Transverse colon (tissue), 4 donors: ENCODE measurements around the gene EXTL2. TPM values are rescaled to one million over a fixed set of nuclear protein-coding genes. Genes with fewer than 3 reads are reported as not detected.

Experiments used
- DNase-seq: peaks from one replicate; pipeline ENCODE4 v3.0.0-alpha.2; 2019
- H3K27ac ChIP-seq, 4 donors: fragments of 200-600 bp; sonication (generic); 2 replicates each; pipeline ENCODE4 v1.5.1; 2016 to 2018; ENCODE audit warnings: inconsistent platforms in 4 of 4
- H3K27me3 ChIP-seq: fragments of 200-600 bp; sonication (generic); 2 replicates; pipeline ENCODE4 v1.5.1; 2017; ENCODE audit warnings: inconsistent platforms
- H3K36me3 ChIP-seq, 4 donors: fragments of 200-600 bp; sonication (generic); 2 replicates each; pipeline ENCODE4 v1.5.1; 2017 to 2019; ENCODE audit warnings: inconsistent platforms in 4 of 4
- H3K4me1 ChIP-seq, 4 donors: fragments of 200-600 bp; sonication (generic); 2 replicates each; pipeline ENCODE4 v1.5.1; 2017 to 2020; ENCODE audit warnings: inconsistent platforms in 4 of 4
- H3K4me3 ChIP-seq, 4 donors: fragments of 200-600 bp; sonication (generic); 1 replicate in 1 of 4; 2 replicates in 3 of 4; pipeline versions ENCODE4 v1.5.1 to v1.6.1; 2017 to 2019; ENCODE audit warnings: inconsistent platforms in 4 of 4
- H3K9me3 ChIP-seq, 2 donors: fragments of 200-600 bp; sonication (generic); 2 replicates each; pipeline ENCODE4 v1.5.1; 2017 to 2019; ENCODE audit warnings: inconsistent platforms in 2 of 2
- CTCF ChIP-seq, 5 experiments: fragments of 200-600 bp in 3 of 5; fragments of 450-650 bp in 2 of 5; sonication (generic) in 3 of 5; IDR thresholded peaks; 1 replicate in 2 of 5; 2 replicates in 3 of 5; pipeline ENCODE4 v1.5.1; 2016 to 2017; ENCODE audit warnings: antibody characterized with exemption in 5 of 5, inconsistent platforms in 3 of 5, mild to moderate bottlenecking in 2 of 5, moderate library complexity in 1 of 5
- EP300 ChIP-seq: sonication (generic); formaldehyde crosslinking; IDR thresholded peaks from one replicate; pipeline ENCODE4 v1.6.1; 2017; ENCODE audit warnings: antibody characterized with exemption, low read depth
- POLR2A ChIP-seq: fragments of 450-650 bp; IDR thresholded peaks from one replicate; pipeline ENCODE4 v1.6.1; 2016; ENCODE audit warnings: antibody characterized with exemption, mild to moderate bottlenecking, moderate library complexity
- POLR2AphosphoS5 ChIP-seq, 3 donors: sonication (generic); formaldehyde crosslinking; IDR thresholded peaks; one replicate each; pipeline ENCODE4 v1.6.1; 2016; ENCODE audit warnings: antibody characterized with exemption in 3 of 3
- WGBS, 2 donors: methylation state at CpG; one replicate each; pipeline ENCODE4 v1.1.5; 2018; ENCODE audit warnings: low coverage in 1 of 2; 5-methylcytosine and 5-hydroxymethylcytosine counted together
- in situ Hi-C, 4 donors: fragments of 200-750 bp; cut with MboI; loops; one replicate each; pipeline versions ENCODE4 v1.15.0 to v1.15.1; 2017; ENCODE audit warnings: low sequenced_read_pairs in 3 of 4, low pct_ligation_motif_present in 1 of 4, low pct_unique_long_range_greater_than_20kb in 1 of 4
- intact Hi-C: fragments of 100-400 bp; cut with DNase I; formaldehyde crosslinking; loops from one replicate; pipeline ENCODE4 v1.15.1; 2023; ENCODE audit warnings: low total_unique reads
- total RNA-seq, 4 donors: library from RNA; depleted of rRNA; stranded (reverse); fragments of >200 nt; gene quantifications; one replicate each; pipeline ENCODE4 v1.1.0, GENCODE V29; 2016

The EXTL2 gene
- 10 to 100 TPM in 1 of 4 donors, 1 to 10 TPM in 2, under 1 TPM in 1; 0.37 to 11.1 (median 5.4) TPM for total RNA-seq

DNA sequence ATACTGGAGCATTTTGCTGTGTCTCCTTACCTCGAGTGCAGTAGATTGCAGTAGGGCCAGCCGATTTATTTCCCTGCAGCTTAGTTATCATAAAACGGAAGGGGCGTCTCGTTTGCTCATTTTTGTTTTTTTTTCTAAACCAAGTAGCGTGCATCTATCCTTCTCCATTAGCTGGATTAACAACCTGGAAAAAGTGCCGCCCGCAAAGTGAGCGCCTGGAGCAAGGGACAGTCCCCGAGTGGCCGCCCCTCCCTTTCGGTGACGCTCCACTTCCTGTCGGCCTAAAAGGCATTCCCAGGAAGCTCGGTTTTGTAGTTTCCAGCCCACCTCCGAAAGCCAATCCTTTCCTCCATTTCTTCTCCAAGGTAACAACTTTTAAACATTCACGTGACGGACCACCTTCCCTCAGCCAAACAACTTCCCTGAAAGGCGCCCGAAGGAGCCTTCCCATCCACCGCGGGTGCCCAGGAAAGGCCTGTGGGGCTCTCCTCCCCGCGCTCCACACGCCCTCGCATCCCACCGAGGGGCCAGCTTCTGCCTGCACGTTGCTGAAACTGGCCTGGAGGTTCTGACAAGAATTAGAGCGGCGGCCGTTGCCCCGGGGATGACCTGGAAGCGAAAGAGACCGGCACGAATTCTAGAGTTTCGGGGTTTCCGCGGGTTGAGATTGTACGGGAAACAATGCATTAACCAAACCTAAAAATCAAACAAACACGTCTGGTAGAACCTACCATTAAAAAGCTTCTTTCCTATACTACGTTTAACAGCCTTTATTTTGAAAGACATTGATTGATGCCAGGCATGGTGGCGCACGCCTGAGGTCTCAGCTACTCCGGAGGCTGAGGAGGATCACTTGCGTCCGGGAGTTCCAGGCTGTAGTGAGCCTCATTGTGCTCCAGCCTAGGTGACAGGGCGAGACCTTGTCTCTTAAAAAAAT is at the start of gene EXTL2:
Gene EXTL2, minus strand, starts transcription at position 240 of the 937 bp plus-strand sequence. CDS start 6,085 bp downstream, outside the sequence.
- peak; percentile 92 for DNase-seq
- 0 to 1% methylated on average over 13 to 47 of the region's 47 CpGs for WGBS, 2 donors
- in situ Hi-C loops = loop anchor here in 1 of 4 donors (25.0 kb wide), 1 partner anchor 433 kb away; no protein-coding TSS in a partner anchor
- intact Hi-C loops = loop anchor here (1.0 kb wide), 1 partner anchor 87 kb away; no protein-coding TSS in a partner anchor
- Histone ChIP-seq H3K4me3 (peak within 1 kb of the TSS; percentile 55 to 80 (median 68)), H3K4me1 (peaks cover 0 to 31% (median 20%) of the 10 kb centered on the region in 4 donors), H3K36me3 (peaks cover 0 to 6% (median 0%) of the 10 kb centered on the region in 4 donors), H3K27ac (peak within 1 kb of the TSS; percentile 93 to 99 (median 96)), H3K27me3 (no peaks in the 10 kb centered on the region), H3K9me3 (peaks cover 0 to 5% of the 10 kb centered on the region in 2 donors)
- no peak for TF ChIP-seq EP300
- TF ChIP-seq POLR2A = peak; percentile 56
- TF ChIP-seq POLR2AphosphoS5 (IDR thresholded peaks at IDR 0.05) = peak; percentile 38 to 63 (median 62)
- TF ChIP-seq CTCF (IDR thresholded peaks at IDR 0.05) = no peak

DNA sequence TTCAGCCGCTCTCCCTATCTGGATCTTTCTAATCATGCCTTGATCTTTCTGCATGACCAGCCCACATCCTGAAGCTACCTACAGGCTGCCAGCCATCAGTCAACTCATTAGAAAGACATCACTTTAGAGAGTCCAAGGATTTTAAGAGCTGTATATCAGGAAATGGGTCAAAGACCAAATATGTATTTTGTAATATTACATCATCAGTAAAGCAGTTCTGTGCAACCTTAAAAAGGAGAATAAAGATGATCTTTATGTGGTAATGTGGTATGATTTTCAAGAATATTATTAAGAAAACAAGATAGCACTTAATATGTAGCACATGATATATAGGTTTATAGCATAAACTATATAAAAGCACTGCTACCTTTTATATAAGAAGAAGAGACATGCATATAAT is 48.9 kb upstream of the EXTL2 start:
- in situ Hi-C loops (no loop called here), intact Hi-C loops (no loop called here)
- Histone ChIP-seq H3K4me3 (no peak overlapping the region), H3K9me3 (no peaks in the 10 kb centered on the region), H3K27ac (no peak overlapping the region), H3K36me3 (peaks cover 0 to 8% (median 3%) of the 10 kb centered on the region in 4 donors), H3K27me3 (no peaks in the 10 kb centered on the region), H3K4me1 (peaks cover 0 to under 1% (median 0%) of the 10 kb centered on the region in 4 donors)
- 100% methylated on average over 1 of the region's 1 CpG for WGBS, 2 donors
- DNase-seq = no peak
- TF ChIP-seq CTCF (IDR thresholded peaks at IDR 0.05) (no peak), POLR2A (no peak), POLR2AphosphoS5 (IDR thresholded peaks at IDR 0.05) (no peak), EP300 (no peak)

DNA sequence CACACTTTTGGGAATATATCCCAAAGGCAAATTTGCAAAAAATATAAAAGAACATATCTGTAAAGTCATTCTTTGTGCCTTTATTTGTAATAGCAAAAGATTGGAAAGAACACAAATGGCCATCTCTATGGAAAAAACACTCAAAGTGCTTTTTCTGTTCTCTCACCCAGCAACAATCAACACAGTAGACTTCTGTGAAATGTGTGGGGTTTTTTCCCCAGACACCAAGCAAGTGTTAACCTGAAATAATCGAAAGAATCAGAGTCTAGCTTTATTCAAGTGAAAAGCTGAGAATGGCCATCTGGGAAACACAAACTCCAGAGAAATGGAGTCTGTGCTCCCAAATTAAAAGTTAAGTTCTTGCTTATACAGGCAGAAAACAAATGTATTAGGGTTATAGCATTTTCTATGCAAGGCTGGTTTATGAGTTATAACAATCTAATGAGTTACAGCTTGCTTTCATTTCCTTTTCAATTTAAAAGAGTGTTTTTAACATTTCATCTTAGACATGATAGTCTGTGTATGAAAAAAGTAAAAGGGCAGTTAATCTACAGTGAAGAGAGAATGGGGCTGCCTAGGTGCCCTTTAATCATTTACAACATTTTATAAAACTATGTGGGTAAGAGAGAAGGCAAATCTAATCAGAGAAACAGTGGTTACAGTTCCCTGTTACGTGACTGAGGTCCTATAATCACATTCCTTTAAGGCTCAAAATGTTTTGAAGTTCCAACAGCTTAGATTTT is 47.8 kb upstream of the EXTL2 start:
- Histone ChIP-seq H3K27me3 (no peaks in the 10 kb centered on the region), H3K4me3 (no peak overlapping the region), H3K9me3 (no peaks in the 10 kb centered on the region), H3K4me1 (no peaks in the 10 kb centered on the region), H3K27ac (no peak overlapping the region), H3K36me3 (peaks cover 0 to 13% (median 3%) of the 10 kb centered on the region in 4 donors)
- WGBS, 2 donors = 73 to 87% methylated on average over 2 of the region's 2 CpGs
- intact Hi-C loops = no loop called here
- DNase-seq = no peak
- TF ChIP-seq POLR2AphosphoS5 (IDR thresholded peaks at IDR 0.05) = no peak
- TF ChIP-seq EP300 = no peak
- TF ChIP-seq POLR2A = no peak
- TF ChIP-seq CTCF (IDR thresholded peaks at IDR 0.05) = no peak
- in situ Hi-C loops = no loop called here
